Duodenal mucosa (tissue), 2 donors: Measurements from ENCODE around the gene SOCS1.

ENCODE experiments used
- H3K27ac ChIP-seq: one replicate; pipeline ENCODE4 v1.7.0; 2013; ENCODE audit warnings: low read depth, low read length
- H3K27me3 ChIP-seq, 2 donors: one replicate each; pipeline ENCODE4 v1.7.0; 2013; ENCODE audit warnings: low read length in 2 of 2, control low read depth in 1 of 2; ENCODE audit not compliant: insufficient read depth in 2 of 2, control insufficient read depth in 1 of 2
- H3K36me3 ChIP-seq, 2 donors: one replicate each; pipeline ENCODE4 v1.7.0; 2013; ENCODE audit warnings: low read length in 2 of 2, control low read depth in 1 of 2; ENCODE audit not compliant: insufficient read depth in 2 of 2, control insufficient read depth in 1 of 2
- H3K4me1 ChIP-seq, 2 donors: one replicate each; pipeline ENCODE4 v1.7.0; 2013; ENCODE audit warnings: low read length in 2 of 2, control low read depth in 1 of 2; ENCODE audit not compliant: insufficient read depth in 2 of 2, control insufficient read depth in 1 of 2
- H3K4me3 ChIP-seq, 2 donors: one replicate each; pipeline ENCODE4 v1.7.0; 2013; ENCODE audit warnings: low read length in 2 of 2, low read depth in 1 of 2
- H3K9ac ChIP-seq, 2 donors: one replicate each; pipeline ENCODE4 v1.7.0; 2013; ENCODE audit warnings: low read length in 2 of 2, low read depth in 1 of 2
- H3K9me3 ChIP-seq, 2 donors: one replicate each; pipeline ENCODE4 v1.7.0; 2013; ENCODE audit warnings: low read length in 2 of 2, control low read depth in 1 of 2; ENCODE audit not compliant: control insufficient read depth in 1 of 2

SOCS1 gene

DNA sequence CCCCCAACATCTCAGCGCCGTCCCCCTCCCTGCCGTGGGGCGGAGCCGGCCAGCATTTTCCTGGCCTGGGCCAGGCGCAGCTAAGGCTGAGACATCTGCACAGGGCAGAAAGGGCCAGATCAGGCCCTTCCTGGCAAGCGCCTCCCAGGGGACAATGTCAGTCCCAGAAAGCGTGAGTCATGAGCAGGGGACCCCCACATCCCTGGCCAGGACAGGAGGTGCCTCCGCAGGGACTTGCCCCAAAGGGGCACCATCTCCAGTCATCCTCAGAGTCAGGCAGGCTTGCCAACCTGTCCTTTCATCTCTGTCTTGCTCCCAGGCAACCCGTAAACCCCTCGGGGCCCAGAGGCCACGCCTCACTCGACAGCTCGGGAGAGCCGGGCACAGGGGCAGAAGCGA lies 43.2 kb downstream of the SOCS1 start:
- Histone ChIP-seq H3K4me3 (no peak overlapping the region), H3K9ac (no peak overlapping the region), H3K4me1 (no peaks in the 10 kb centered on the region), H3K27ac (no peak overlapping the region), H3K27me3 (peaks cover 0 to 4% of the 10 kb centered on the region in 2 donors), H3K36me3 (no peaks in the 10 kb centered on the region), H3K9me3 (peaks cover 3 to 11% of the 10 kb centered on the region in 2 donors)

DNA sequence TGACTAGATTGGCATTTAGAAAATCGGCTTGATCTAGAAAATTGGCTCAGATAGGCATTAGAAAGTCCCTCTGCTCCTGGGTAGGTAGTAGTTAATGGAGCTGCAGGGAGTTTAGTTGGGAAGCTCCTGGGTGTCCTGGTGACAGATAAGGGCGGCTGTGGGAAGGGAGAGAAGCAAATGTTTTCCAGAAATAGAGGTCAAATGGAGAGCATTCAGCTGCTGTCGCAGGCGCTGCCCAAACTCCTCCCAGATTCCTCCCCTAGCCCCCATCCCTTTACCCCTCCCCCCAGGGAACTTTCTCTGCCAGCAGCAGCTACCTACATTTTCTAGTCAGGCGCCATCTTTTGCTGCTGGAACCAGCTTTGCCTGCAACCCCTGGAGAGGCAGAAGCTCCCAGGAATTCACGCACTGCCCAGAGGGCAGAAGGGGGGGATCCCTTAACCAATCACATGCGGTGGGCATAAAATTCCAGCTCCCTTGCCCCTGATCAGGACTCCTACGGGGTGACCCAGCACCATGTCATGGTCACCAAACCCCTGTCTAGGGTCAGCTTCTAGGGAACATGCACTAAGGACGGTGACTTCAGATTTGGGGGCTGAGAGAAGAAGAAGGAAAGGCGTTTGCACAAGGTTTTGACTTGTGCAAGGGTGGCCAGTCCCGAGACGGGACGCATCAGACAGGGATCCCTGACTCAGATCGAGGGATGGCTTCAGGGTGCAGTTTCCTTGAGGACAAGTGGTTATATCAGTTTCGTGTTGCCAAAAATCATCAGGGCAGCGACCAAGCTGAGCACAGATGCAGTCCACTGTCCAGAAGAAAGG lies 43.8 kb downstream of the SOCS1 start:
- Histone ChIP-seq H3K9ac (no peak overlapping the region), H3K36me3 (no peaks in the 10 kb centered on the region), H3K4me3 (no peak overlapping the region), H3K27me3 (peaks cover 0 to 4% of the 10 kb centered on the region in 2 donors), H3K4me1 (no peaks in the 10 kb centered on the region), H3K27ac (no peak overlapping the region), H3K9me3 (peaks cover 9 to 11% of the 10 kb centered on the region in 2 donors)

DNA sequence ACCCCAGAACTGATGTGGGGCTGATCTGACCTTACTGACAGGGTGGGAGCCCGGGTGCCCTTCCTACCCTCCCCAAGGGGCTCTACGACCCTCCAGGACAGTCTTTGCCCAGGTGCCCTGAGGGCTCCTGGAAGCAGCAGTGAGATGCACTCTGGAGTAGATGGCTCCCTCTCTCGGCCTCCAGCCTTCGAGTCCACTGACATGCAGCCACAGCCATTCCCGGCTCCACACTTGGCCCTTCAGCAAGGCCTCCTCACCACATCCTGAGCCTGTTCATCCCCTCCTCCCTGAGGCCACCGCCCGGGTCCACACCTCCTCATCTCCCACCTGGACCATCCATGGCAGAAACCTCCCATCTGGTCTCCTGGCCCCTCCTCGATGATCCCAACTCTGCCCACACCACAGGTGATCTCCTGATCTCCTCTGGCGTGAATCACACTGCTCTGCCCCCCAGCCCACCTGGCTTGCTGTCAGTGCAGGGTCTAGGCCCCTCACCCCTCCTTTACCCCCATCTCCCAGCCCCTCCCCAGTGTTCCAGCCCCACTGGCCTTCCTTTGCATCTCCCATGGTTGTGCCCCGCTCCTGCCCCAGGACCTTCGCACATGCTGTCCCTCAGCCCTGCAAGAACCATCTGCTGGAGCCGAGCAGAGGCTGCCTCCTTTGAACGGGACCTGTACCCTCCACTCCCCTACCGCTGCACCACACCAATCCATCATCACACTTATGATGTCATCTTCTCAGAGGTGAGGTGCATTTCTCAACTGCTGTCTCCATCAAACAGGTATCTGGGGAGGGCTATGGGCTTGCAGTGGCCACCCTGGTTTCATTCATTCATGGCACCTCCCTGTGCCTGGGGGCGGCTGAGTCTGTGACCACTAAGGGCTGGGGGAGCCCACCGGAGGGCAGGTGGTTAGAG lies 44.7 kb downstream of the SOCS1 start:
- H3K36me3 ChIP-seq, result no peaks in the 10 kb centered on the region
- peaks cover 0 to 4% of the 10 kb centered on the region in 2 donors for H3K27me3 ChIP-seq
- peaks cover 4% of the 10 kb centered on the region in 2 donors for H3K4me1 ChIP-seq
- H3K4me3 ChIP-seq, result no peak overlapping the region
- H3K9ac ChIP-seq, result no peak overlapping the region
- no peak overlapping the region for H3K27ac ChIP-seq
- peaks cover 5 to 7% of the 10 kb centered on the region in 2 donors for H3K9me3 ChIP-seq

- H3K27ac ChIP-seq, result no peak overlapping the region
- H3K4me1 ChIP-seq, result peaks cover 14% of the 10 kb centered on the region in 2 donors
- H3K4me3 ChIP-seq, result no peak overlapping the region
- peaks cover 0 to 6% of the 10 kb centered on the region in 2 donors for H3K9me3 ChIP-seq
- H3K9ac ChIP-seq, result no peak overlapping the region
- no peaks in the 10 kb centered on the region for H3K36me3 ChIP-seq
- H3K27me3 ChIP-seq, result peaks cover 0 to 4% of the 10 kb centered on the region in 2 donors
Observed at GRCh38 chr16:11210260-11210659, 45.7 kb downstream of the SOCS1 start.

DNA sequence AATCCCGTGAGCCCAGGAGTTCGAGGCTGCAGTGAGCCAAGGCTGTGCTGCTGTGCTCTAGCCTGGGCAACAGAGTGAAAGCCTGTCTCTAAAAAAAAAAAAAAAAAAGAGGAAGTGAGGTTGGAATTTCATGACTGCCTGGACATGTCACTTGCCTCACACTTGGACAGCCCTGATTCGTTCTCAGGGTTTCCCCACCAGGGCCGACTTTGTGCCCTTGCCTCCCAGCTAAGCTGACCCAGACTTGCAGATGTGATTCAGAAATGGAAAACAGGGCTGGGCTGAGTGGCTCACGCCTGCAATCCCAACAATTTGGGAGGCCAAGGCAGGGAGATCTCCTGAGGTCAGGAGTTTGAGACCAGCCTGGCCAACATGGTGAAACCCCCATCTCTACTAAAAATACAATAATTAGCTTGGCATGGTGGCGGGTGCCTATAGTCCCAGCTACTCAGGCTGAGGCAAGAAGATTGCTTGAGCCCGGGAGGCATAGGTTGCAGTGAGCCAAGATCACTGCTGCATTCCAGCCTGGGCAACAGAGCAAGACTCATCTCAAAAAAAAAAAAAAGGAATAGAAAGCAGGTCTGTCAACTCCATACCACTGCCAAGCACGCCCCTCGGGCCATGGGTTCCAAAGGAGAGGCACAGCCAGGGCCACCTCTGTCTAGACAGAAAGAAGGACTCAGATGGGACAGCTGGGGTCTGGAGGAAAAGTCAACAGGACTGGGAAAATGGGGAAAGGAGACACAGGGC lies 46.9 kb downstream of the SOCS1 start:
- Histone ChIP-seq H3K27ac (no peak overlapping the region), H3K4me1 (peaks cover 16% of the 10 kb centered on the region in 2 donors), H3K27me3 (peaks cover 0 to 4% of the 10 kb centered on the region in 2 donors), H3K9ac (no peak overlapping the region), H3K9me3 (peaks cover 0 to 6% of the 10 kb centered on the region in 2 donors), H3K4me3 (no peak overlapping the region), H3K36me3 (no peaks in the 10 kb centered on the region)

DNA sequence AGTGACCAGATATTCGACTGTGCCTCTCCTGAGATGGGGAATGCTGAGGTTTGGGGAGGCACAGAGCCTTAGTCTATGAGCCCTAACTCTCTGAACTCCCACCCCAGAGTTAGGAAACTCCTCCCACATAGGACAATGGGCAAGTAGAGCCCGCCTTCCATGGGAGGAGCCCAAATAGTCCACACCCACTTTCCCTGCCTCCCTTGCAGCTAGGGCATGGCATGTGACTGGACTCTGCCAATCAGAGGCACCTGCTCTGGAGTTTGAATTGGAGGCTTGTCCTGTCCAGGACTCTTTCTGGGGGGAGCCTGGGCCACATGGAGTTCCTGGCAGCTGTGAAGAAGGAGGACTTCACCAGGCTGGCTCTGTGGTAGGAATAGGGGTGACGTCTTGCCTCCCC lies 48.4 kb downstream of the SOCS1 start:
- peaks cover 16% of the 10 kb centered on the region in 2 donors for H3K4me1 ChIP-seq

DNA sequence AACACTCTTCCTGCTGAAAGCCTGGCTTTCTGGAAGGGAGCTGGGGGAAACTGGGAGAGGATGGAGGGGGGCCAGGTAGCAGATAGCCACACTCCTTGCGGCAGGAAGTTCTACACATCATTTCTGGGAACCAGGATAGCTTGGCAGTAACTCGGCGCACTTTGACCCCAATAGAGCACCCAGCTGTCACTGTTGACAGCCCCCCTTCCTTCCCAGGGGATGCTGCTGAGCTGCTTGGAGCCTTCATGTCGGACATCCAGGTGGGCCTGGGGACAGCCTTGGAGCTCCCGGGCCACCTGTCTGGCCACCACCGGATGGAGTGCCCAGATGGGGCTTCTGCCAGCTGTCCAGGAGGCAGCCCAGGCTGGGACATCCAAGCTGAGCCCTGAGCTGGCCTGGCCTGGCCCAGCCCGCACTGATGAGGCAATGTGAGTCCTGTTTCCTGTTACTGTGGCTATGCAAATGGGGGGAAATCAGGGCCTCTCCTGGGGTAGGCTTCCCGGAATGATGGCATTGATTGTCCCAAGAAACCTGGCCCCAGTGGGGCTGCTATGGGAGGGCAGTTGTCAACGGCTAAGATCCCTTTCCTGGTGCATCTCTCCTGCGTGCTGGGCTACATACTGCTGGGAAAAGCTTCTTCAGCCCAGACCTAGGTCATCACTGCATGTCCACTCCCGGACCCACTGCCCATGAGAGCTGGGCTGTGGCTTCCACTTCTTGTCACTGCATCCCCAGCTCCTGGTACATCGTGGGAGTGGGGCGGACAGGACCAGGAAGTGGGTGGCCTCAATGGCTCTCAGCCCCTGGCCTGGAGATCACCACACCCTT lies 50.0 kb downstream of the SOCS1 start:
- Histone ChIP-seq H3K9ac (peak overlapping the region in 1 of 2 donors; percentile 22), H3K4me3 (no peak overlapping the region), H3K27ac (no peak overlapping the region), H3K36me3 (no peaks in the 10 kb centered on the region), H3K9me3 (peaks cover 0 to 6% of the 10 kb centered on the region in 2 donors), H3K4me1 (peaks cover 19 to 21% of the 10 kb centered on the region in 2 donors), H3K27me3 (peaks cover 4 to 8% of the 10 kb centered on the region in 2 donors)

More for the DNA sequence above, 48.4 kb downstream of the SOCS1 start:
- no peak overlapping the region for H3K4me3 ChIP-seq
- peaks cover 0 to 6% of the 10 kb centered on the region in 2 donors for H3K9me3 ChIP-seq
- no peak overlapping the region for H3K9ac ChIP-seq
- peaks cover 0 to 4% of the 10 kb centered on the region in 2 donors for H3K27me3 ChIP-seq
- no peak overlapping the region for H3K27ac ChIP-seq
- no peaks in the 10 kb centered on the region for H3K36me3 ChIP-seq

DNA sequence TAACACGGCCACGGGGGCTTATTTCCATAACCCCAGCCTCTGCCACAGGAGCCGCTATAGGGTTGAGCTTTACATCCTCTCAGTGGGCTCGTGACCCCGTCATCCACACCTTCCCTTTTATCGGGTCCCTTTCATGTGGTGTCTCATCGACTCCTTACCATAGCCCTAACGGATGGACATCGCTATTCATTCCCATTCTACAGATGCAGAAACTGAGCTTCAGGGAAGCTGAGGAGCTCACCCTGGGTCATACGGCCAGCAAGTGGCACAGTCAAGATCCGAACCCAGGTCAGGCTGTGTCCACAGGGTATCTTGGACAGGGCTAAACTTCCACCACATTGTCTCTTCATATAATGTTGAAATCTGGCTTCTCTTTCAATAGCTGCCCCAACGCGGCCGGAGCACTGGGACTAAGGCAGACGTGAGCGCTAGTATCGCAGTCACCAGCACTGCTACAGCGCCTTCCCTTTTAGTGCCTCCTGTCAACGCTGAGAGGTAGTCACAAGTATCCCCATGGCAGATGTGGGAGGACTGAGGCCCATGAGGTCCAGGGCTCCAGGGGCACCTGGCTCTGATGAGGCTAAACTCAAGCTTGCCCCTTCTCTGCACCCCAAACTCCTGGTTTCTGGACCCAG lies 50.8 kb downstream of the SOCS1 start:
- Histone ChIP-seq H3K9ac (no peak overlapping the region), H3K27ac (no peak overlapping the region), H3K36me3 (no peaks in the 10 kb centered on the region), H3K4me1 (peaks cover 19 to 21% of the 10 kb centered on the region in 2 donors), H3K27me3 (peaks cover 4 to 8% of the 10 kb centered on the region in 2 donors), H3K4me3 (no peak overlapping the region), H3K9me3 (peaks cover 0 to 6% of the 10 kb centered on the region in 2 donors)
